H9 (cell line): ENCODE measurements around the gene SOD3. TPM values are rescaled to one million over a fixed set of nuclear protein-coding genes. Genes with fewer than 3 reads are reported as not detected.

ENCODE experiments used
- DNase-seq: peaks from one replicate; pipeline ENCODE4 v3.0.0-alpha.2; 2017
- H2AFZ ChIP-seq: one replicate; pipeline ENCODE4 v1.6.1; 2013; ENCODE audit warnings: mild to moderate bottlenecking, low read length, control low read depth, moderate library complexity
- H2AK5ac ChIP-seq: 2 replicates; pipeline ENCODE4 v1.6.1; 2013; ENCODE audit warnings: low read length, control low read depth, mixed read lengths; ENCODE audit not compliant: insufficient read length
- H2BK120ac ChIP-seq: one replicate; pipeline ENCODE4 v1.6.1; 2013; ENCODE audit warnings: low read depth, mild to moderate bottlenecking, low read length, control low read depth, inconsistent platforms; ENCODE audit not compliant: poor library complexity, severe bottlenecking
- H2BK12ac ChIP-seq: 2 replicates; pipeline ENCODE4 v1.6.1; 2013; ENCODE audit warnings: low read length, control low read depth, mixed read lengths, low read depth; ENCODE audit not compliant: insufficient read length
- H2BK15ac ChIP-seq: 2 replicates; pipeline ENCODE4 v1.6.1; 2013; ENCODE audit warnings: low read depth, low read length, control low read depth
- H2BK20ac ChIP-seq: one replicate; pipeline ENCODE4 v1.6.1; 2013; ENCODE audit warnings: low read depth, mild to moderate bottlenecking, low read length, control low read depth, inconsistent platforms; ENCODE audit not compliant: poor library complexity, severe bottlenecking
- H2BK5ac ChIP-seq: 2 replicates; pipeline ENCODE4 v1.6.1; 2013; ENCODE audit warnings: low read length, control low read depth, mixed read lengths; ENCODE audit not compliant: insufficient read length
- H3K14ac ChIP-seq: 2 replicates; pipeline ENCODE4 v1.6.1; 2013; ENCODE audit warnings: low read length, control low read depth; ENCODE audit not compliant: insufficient read depth
- H3K18ac ChIP-seq: 2 replicates; pipeline ENCODE4 v1.6.1; 2013; ENCODE audit warnings: low read depth, mild to moderate bottlenecking, mixed read lengths, low read length, control low read depth; ENCODE audit not compliant: insufficient read length
- H3K23ac ChIP-seq: 2 replicates; pipeline ENCODE4 v1.6.1; 2013; ENCODE audit warnings: low read length, control low read depth, mixed read lengths, low read depth; ENCODE audit not compliant: insufficient read length
- H3K23me2 ChIP-seq: 2 replicates; pipeline ENCODE4 v1.6.1; 2013; ENCODE audit warnings: low read depth, mild to moderate bottlenecking, mixed read lengths, low read length, control low read depth; ENCODE audit not compliant: insufficient read length, poor library complexity, severe bottlenecking
- H3K27ac ChIP-seq: 2 replicates; pipeline ENCODE4 v1.5.1; 2013; ENCODE audit warnings: low read length, control low read depth, mixed read lengths, low read depth; ENCODE audit not compliant: insufficient read length
- H3K27me3 ChIP-seq: 2 replicates; pipeline ENCODE4 v1.6.1; 2013; ENCODE audit warnings: low read length, control low read depth, inconsistent platforms; ENCODE audit not compliant: insufficient read depth
- H3K4ac ChIP-seq: 2 replicates; pipeline ENCODE4 v1.6.1; 2013; ENCODE audit warnings: low read depth, mild to moderate bottlenecking, control low read depth, inconsistent platforms, low read length, moderate library complexity
- H3K4me1 ChIP-seq: 2 replicates; pipeline ENCODE4 v1.6.1; 2013; ENCODE audit warnings: low read length, control low read depth, inconsistent platforms; ENCODE audit not compliant: insufficient read depth
- H3K4me2 ChIP-seq: 2 replicates; pipeline ENCODE4 v1.6.1; 2013; ENCODE audit warnings: low read length, control low read depth, mixed read lengths; ENCODE audit not compliant: insufficient read length, insufficient read depth
- H3K56ac ChIP-seq: 2 replicates; pipeline ENCODE4 v1.6.1; 2013; ENCODE audit warnings: low read depth, mild to moderate bottlenecking, mixed read lengths, low read length, control low read depth; ENCODE audit not compliant: insufficient read length
- H3K79me1 ChIP-seq: 2 replicates; pipeline ENCODE4 v1.6.1; 2013; ENCODE audit warnings: low read depth, mild to moderate bottlenecking, moderate library complexity, low read length, control low read depth, inconsistent platforms; ENCODE audit not compliant: insufficient read depth, poor library complexity, severe bottlenecking
- H3K79me2 ChIP-seq: 2 replicates; pipeline ENCODE4 v1.6.1; 2013; ENCODE audit warnings: low read length, control low read depth, inconsistent platforms; ENCODE audit not compliant: insufficient read depth
- H3K9ac ChIP-seq: 2 replicates; pipeline ENCODE4 v1.6.1; 2013; ENCODE audit warnings: low read length, control low read depth, mixed read lengths; ENCODE audit not compliant: insufficient read length; ENCODE audit errors: extremely low read depth
- H3K9me3 ChIP-seq: one replicate; pipeline ENCODE4 v1.6.1; 2013; ENCODE audit warnings: low read depth, low read length, inconsistent platforms; ENCODE audit not compliant: control insufficient read depth
- H3T11ph ChIP-seq: one replicate; pipeline ENCODE4 v1.6.1; 2013; ENCODE audit warnings: mild to moderate bottlenecking, low read length, control low read depth, inconsistent platforms
- H4K20me1 ChIP-seq: one replicate; pipeline ENCODE4 v1.6.1; 2013; ENCODE audit not compliant: control insufficient read depth, insufficient read length, insufficient read depth
- H4K5ac ChIP-seq: 2 replicates; pipeline ENCODE4 v1.6.1; 2013; ENCODE audit warnings: low read depth, mild to moderate bottlenecking, mixed read lengths, low read length, control low read depth; ENCODE audit not compliant: insufficient read length
- H4K8ac ChIP-seq: replicated peaks from 2 replicates; pipeline ENCODE4 v1.6.1; 2013; ENCODE audit warnings: low read length, control low read depth, mixed read lengths, low read depth; ENCODE audit not compliant: insufficient read length
- H4K91ac ChIP-seq: 2 replicates; pipeline ENCODE4 v1.6.1; 2013; ENCODE audit warnings: low read depth, mild to moderate bottlenecking, moderate library complexity, mixed read lengths, low read length, control low read depth; ENCODE audit not compliant: insufficient read length
- H3K27ac Mint-ChIP-seq, 3 experiments: 2 replicates in 2 of 3; 3 replicates in 1 of 3; pipeline ENCODE4 v1.8.0; 2020 to 2021; ENCODE audit warnings: mixed read lengths in 3 of 3, mild to moderate bottlenecking in 1 of 3, moderate library complexity in 1 of 3
- H3K27me3 Mint-ChIP-seq: 2 replicates; pipeline ENCODE4 v1.8.0; 2021; ENCODE audit warnings: low read depth, mild to moderate bottlenecking, moderate library complexity, mixed read lengths
- H3K36me3 Mint-ChIP-seq, 3 experiments: 2 replicates in 2 of 3; 3 replicates in 1 of 3; pipeline ENCODE4 v1.8.0; 2020 to 2021; ENCODE audit warnings: low read depth in 3 of 3, mixed read lengths in 3 of 3; ENCODE audit not compliant: insufficient read depth in 1 of 3
- H3K4me1 Mint-ChIP-seq, 2 experiments: 2 replicates each; pipeline ENCODE4 v1.8.0; 2020; ENCODE audit warnings: mixed read lengths in 2 of 2
- H3K4me3 Mint-ChIP-seq, 2 experiments: 2 replicates in 1 of 2; 3 replicates in 1 of 2; pipeline ENCODE4 v1.8.0; 2020 to 2021; ENCODE audit warnings: mild to moderate bottlenecking in 2 of 2, mixed read lengths in 2 of 2, moderate library complexity in 1 of 2
- H3K9me3 Mint-ChIP-seq, 2 experiments: 2 replicates in 1 of 2; 3 replicates in 1 of 2; pipeline ENCODE4 v1.8.0; 2020; ENCODE audit warnings: mild to moderate bottlenecking in 2 of 2, mixed read lengths in 2 of 2, moderate library complexity in 1 of 2
- WGBS: extraction: QIAGEN DNeasy Blood & Tissue Kit; methylation state at CpG from one replicate; pipeline ENCODE4 v1.1.7; 2013; ENCODE audit warnings: missing lambda C conversion rate, low lambda C conversion rate, mixed read lengths; ENCODE audit not compliant: insufficient read length; ENCODE audit errors: extremely low coverage; 5-methylcytosine and 5-hydroxymethylcytosine counted together
- total RNA-seq: library from RNA; stranded (reverse); gene quantifications from 2 replicates; pipeline ENCODE4 v1.2.1, GENCODE V29; 2021
- TF ChIP-seq, protein P1 (sequence below): fragments of 200-600 bp; sonication (generic); conservative IDR thresholded peaks from 3 replicates; pipeline ENCODE4 v1.8.0; 2021; ENCODE audit warnings: antibody characterized with exemption, mild to moderate bottlenecking

The SOD3 gene
- total RNA-seq, 1 experiment from 2014 or later = 3.3 TPM

GRCh38 chr4:24748758-24749350 is 46.5 kb upstream of the SOD3 start:
- Histone ChIP-seq H3K18ac (no peak overlapping the region), H4K20me1 (no peaks in the 10 kb centered on the region), H4K8ac (no peak overlapping the region), H3K27me3 (no peaks in the 10 kb centered on the region), H2BK12ac (no peak overlapping the region), H2BK5ac (no peak overlapping the region), H2AK5ac (no peak overlapping the region), H2BK20ac (no peak overlapping the region), H3T11ph (no peak overlapping the region), H3K9ac (no peak overlapping the region), H3K79me2 (no peaks in the 10 kb centered on the region), H2BK15ac (no peak overlapping the region), H3K27ac (no peak overlapping the region), H3K4me1 (no peaks in the 10 kb centered on the region; the same call in 1 of the 2 replicates), H3K79me1 (no peaks in the 10 kb centered on the region), H3K23me2 (no peaks in the 10 kb centered on the region), H3K4ac (no peak overlapping the region), H2BK120ac (no peak overlapping the region), H4K91ac (no peak overlapping the region), H3K4me2 (no peak overlapping the region), H3K14ac (no peak overlapping the region), H3K56ac (no peak overlapping the region), H3K23ac (no peak overlapping the region), H2AFZ (no peak overlapping the region), H3K9me3 (no peaks in the 10 kb centered on the region), H4K5ac (no peak overlapping the region)
- no CpG with 5 or more reads among the region's 10 CpGs for WGBS
- Mint-ChIP-seq H3K27me3 (no peaks in the 10 kb centered on the region; the same call in none of the 2 replicates), H3K4me3 (no peak overlapping the region), H3K9me3 (no peaks in the 10 kb centered on the region; a peak in 1 of 5 replicates), H3K27ac (no peak overlapping the region; a peak in 1 of 7 replicates), H3K4me1 (peaks cover 17 to 21% of the 10 kb centered on the region in 2 experiments), H3K36me3 (no peaks in the 10 kb centered on the region; a peak in 1 of 7 replicates)
- TF ChIP-seq, protein P1, sequence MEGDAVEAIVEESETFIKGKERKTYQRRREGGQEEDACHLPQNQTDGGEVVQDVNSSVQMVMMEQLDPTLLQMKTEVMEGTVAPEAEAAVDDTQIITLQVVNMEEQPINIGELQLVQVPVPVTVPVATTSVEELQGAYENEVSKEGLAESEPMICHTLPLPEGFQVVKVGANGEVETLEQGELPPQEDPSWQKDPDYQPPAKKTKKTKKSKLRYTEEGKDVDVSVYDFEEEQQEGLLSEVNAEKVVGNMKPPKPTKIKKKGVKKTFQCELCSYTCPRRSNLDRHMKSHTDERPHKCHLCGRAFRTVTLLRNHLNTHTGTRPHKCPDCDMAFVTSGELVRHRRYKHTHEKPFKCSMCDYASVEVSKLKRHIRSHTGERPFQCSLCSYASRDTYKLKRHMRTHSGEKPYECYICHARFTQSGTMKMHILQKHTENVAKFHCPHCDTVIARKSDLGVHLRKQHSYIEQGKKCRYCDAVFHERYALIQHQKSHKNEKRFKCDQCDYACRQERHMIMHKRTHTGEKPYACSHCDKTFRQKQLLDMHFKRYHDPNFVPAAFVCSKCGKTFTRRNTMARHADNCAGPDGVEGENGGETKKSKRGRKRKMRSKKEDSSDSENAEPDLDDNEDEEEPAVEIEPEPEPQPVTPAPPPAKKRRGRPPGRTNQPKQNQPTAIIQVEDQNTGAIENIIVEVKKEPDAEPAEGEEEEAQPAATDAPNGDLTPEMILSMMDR = no peak
- no peak for DNase-seq
